Heart left ventricle (tissue), 13 donors: ENCODE results near the gene PTX4.

Source experiments
- POLR2A ChIP-seq, 2 donors: fragments of 450-650 bp; IDR thresholded peaks; one replicate each; pipeline ENCODE4 v1.6.1; 2017; ENCODE audit warnings: antibody characterized with exemption in 2 of 2, mild to moderate bottlenecking in 2 of 2, moderate library complexity in 2 of 2
- TF ChIP-seq, protein P1 (sequence below), 12 donors: fragments of 200-600 bp; sonication (generic) in 4 of 12; IDR thresholded peaks; one replicate each; pipeline versions ENCODE4 v1.5.0 to v1.8.0; 2018 to 2022; ENCODE audit warnings: antibody characterized with exemption in 12 of 12, mild to moderate bottlenecking in 5 of 12
- donor health status: ischemic (EF 13 %, LVEDD 7.1; RV severe dilation, severe dysfunction).
- donor health status: DM: no; HTN: yes; CAD: no.
- donor health status: DM: no; HTN: no; CAD: no.
- donor health status: ischemic (EF 25% LVEDD 6.9; RV normal size, moderate dysfunction).
- donor health status: ischemic (EF 25% LVEDD 5.7; RV mildly dilated, moderate dysfunction).
- donor health status: ischemic (EF 35%, LVEDD 5.7; RV mildly dilated, moderate dysfunction).
- donor health status: nonischemic (EF 11% LVEDD 7.7; RV severe dilation, severe dysfunction).
- donor health status: DM: yes; HTN: yes; CAD: no.
- donor health status: PGD.
- donor health status: ischemic (EF 29% LVEDD 5.4; RV normal size, mild dysfunction).
- donor health status: nonischemic (EF 23%, LVEDD 6.1; RV moderate dilation, normal function).

- no peak for TF ChIP-seq POLR2A (IDR thresholded peaks at IDR 0.05)
- TF ChIP-seq, protein P1, sequence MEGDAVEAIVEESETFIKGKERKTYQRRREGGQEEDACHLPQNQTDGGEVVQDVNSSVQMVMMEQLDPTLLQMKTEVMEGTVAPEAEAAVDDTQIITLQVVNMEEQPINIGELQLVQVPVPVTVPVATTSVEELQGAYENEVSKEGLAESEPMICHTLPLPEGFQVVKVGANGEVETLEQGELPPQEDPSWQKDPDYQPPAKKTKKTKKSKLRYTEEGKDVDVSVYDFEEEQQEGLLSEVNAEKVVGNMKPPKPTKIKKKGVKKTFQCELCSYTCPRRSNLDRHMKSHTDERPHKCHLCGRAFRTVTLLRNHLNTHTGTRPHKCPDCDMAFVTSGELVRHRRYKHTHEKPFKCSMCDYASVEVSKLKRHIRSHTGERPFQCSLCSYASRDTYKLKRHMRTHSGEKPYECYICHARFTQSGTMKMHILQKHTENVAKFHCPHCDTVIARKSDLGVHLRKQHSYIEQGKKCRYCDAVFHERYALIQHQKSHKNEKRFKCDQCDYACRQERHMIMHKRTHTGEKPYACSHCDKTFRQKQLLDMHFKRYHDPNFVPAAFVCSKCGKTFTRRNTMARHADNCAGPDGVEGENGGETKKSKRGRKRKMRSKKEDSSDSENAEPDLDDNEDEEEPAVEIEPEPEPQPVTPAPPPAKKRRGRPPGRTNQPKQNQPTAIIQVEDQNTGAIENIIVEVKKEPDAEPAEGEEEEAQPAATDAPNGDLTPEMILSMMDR (IDR thresholded peaks at IDR 0.05): no peak
Measured at GRCh38 chr16:1465567-1465915, 23.2 kb downstream of the PTX4 start.
